Left ventricle myocardium inferior (tissue), 1 donor: ENCODE data around the gene HTR3E. TPM values are rescaled to one million over a fixed set of nuclear protein-coding genes. Genes with fewer than 3 reads are reported as not detected.

Source experiments
- DNase-seq: peaks from one replicate; pipeline ENCODE4 v3.0.0-alpha.2; 2020
- H3K27ac ChIP-seq: fragments of 200-600 bp; replicated peaks from 2 replicates; pipeline ENCODE4 v1.8.0; 2021
- H3K27me3 ChIP-seq: fragments of 200-600 bp; 2 replicates; pipeline ENCODE4 v1.8.0; 2021; ENCODE audit warnings: low read depth
- H3K36me3 ChIP-seq: fragments of 200-600 bp; 2 replicates; pipeline ENCODE4 v1.8.0; 2021
- H3K4me1 ChIP-seq: fragments of 200-600 bp; 2 replicates; pipeline ENCODE4 v1.8.0; 2021
- H3K4me3 ChIP-seq: fragments of 200-600 bp; 2 replicates; pipeline ENCODE4 v1.8.0; 2021; ENCODE audit warnings: mild to moderate bottlenecking, moderate library complexity
- H3K9me3 ChIP-seq: fragments of 200-600 bp; replicated peaks from 2 replicates; pipeline ENCODE4 v1.8.0; 2021
- intact Hi-C: fragments of 100-400 bp; cut with micrococcal nuclease; formaldehyde crosslinking; loops from one replicate; pipeline ENCODE4 v1.11.0; 2022
- total RNA-seq: library from RNA; stranded (reverse); fragmentation: NEBNext Ultra II Directional; extraction: Animal tissue kit (Norgen Biotek cat#: 25700); gene quantifications from one replicate; pipeline ENCODE4 v1.2.1, GENCODE V29; 2021
- TF ChIP-seq, protein P1 (sequence below): fragments of 200-600 bp; IDR thresholded peaks from 2 replicates; pipeline ENCODE4 v1.8.0; 2021; ENCODE audit warnings: antibody characterized with exemption, mild to moderate bottlenecking, borderline replicate concordance
- donor health status: DM: no; HTN: yes; CAD: no; lungs with severe emphysema.

The HTR3E gene
- total RNA-seq, 1 donor from 2014 or later = not detected

- Histone ChIP-seq H3K4me1 (peaks cover 37% of the 10 kb centered on the region), H3K9me3 (no peaks in the 10 kb centered on the region), H3K27me3 (no peaks in the 10 kb centered on the region), H3K27ac (no peak overlapping the region), H3K36me3 (peaks cover 81% of the 10 kb centered on the region), H3K4me3 (no peak overlapping the region)
- intact Hi-C loops = no loop called here
- DNase-seq = no peak
- TF ChIP-seq, protein P1, sequence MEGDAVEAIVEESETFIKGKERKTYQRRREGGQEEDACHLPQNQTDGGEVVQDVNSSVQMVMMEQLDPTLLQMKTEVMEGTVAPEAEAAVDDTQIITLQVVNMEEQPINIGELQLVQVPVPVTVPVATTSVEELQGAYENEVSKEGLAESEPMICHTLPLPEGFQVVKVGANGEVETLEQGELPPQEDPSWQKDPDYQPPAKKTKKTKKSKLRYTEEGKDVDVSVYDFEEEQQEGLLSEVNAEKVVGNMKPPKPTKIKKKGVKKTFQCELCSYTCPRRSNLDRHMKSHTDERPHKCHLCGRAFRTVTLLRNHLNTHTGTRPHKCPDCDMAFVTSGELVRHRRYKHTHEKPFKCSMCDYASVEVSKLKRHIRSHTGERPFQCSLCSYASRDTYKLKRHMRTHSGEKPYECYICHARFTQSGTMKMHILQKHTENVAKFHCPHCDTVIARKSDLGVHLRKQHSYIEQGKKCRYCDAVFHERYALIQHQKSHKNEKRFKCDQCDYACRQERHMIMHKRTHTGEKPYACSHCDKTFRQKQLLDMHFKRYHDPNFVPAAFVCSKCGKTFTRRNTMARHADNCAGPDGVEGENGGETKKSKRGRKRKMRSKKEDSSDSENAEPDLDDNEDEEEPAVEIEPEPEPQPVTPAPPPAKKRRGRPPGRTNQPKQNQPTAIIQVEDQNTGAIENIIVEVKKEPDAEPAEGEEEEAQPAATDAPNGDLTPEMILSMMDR = no peak
Measured at GRCh38 chr3:184140436-184140835, 43.6 kb downstream of the HTR3E start.

GRCh38 chr3:184142199-184142598, 45.3 kb downstream of the HTR3E start:
- no peak overlapping the region for H3K27ac ChIP-seq
- H3K36me3 ChIP-seq = peaks cover 93% of the 10 kb centered on the region
- H3K27me3 ChIP-seq = no peaks in the 10 kb centered on the region
- TF ChIP-seq, protein P1 = no peak
- intact Hi-C loops = no loop called here
- H3K4me3 ChIP-seq = no peak overlapping the region
- peaks cover 24% of the 10 kb centered on the region for H3K4me1 ChIP-seq
- DNase-seq = no peak
- no peaks in the 10 kb centered on the region for H3K9me3 ChIP-seq

DNA sequence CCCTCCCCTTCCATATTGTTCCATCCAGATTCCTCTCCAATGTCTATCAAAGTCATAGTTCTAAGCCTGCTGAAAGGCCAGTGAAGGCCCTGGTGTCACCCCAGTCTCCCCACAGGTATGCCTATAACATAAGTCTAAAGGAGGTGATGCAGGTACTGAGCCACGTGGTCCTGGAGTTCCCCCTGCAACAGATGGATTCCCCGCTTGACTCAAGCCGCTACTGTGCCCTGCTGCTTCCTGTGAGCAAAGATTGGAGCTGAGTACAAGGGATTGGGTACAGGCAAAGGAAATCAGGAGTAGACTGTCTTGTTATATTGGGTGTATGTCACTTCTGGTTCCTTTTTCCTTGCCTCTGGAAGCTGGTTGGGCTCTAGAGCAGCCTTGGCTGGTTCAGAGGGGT, 46.5 kb downstream of the HTR3E start:
- Histone ChIP-seq H3K4me1 (peaks cover 21% of the 10 kb centered on the region), H3K27me3 (no peaks in the 10 kb centered on the region), H3K36me3 (peaks cover 82% of the 10 kb centered on the region), H3K9me3 (no peaks in the 10 kb centered on the region), H3K4me3 (no peak overlapping the region), H3K27ac (no peak overlapping the region)
- intact Hi-C loops = no loop called here
- DNase-seq = no peak
- TF ChIP-seq, protein P1 = no peak

DNA sequence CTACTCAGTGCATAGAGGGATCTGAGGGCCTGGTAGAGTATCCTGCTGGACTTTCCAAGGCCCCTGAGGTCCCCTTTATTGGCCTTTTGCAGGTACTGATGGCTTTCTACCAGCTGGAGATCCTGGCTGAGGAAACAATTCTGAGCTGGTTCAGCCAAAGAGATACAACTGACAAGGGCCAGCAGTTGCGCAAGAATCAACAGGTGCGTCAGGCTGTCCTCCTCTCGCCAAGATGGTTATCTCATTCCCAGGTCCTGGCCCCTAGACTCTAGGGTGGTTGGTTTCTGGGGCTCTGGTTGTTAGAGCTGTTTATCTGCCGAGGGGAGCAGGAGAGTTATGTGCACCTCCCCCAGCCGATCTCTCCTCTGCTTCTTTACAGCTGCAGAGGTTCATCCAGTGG, 47.6 kb downstream of the HTR3E start:
- TF ChIP-seq, protein P1 = no peak
- Histone ChIP-seq H3K4me1 (peaks cover 21% of the 10 kb centered on the region), H3K9me3 (no peaks in the 10 kb centered on the region), H3K27me3 (no peaks in the 10 kb centered on the region), H3K4me3 (no peak overlapping the region), H3K27ac (peak overlapping the region; percentile 47), H3K36me3 (peaks cover 72% of the 10 kb centered on the region)
- intact Hi-C loops = no loop called here
- DNase-seq = no peak

- H3K27me3 ChIP-seq = no peaks in the 10 kb centered on the region
- peaks cover 66% of the 10 kb centered on the region for H3K36me3 ChIP-seq
- TF ChIP-seq, protein P1 = peak; percentile 62
- no peaks in the 10 kb centered on the region for H3K9me3 ChIP-seq
- no peak overlapping the region for H3K4me3 ChIP-seq
- intact Hi-C loops = no loop called here
- peaks cover 25% of the 10 kb centered on the region for H3K4me1 ChIP-seq
- peak overlapping the region; percentile 47 for H3K27ac ChIP-seq
- DNase-seq = peak; percentile 45
Measured at GRCh38 chr3:184145111-184145524, 48.3 kb downstream of the HTR3E start.
